Measurements from ENCODE around the gene IPCEF1. TPM values are rescaled to one million over a fixed set of nuclear protein-coding genes. Genes with fewer than 3 reads are reported as not detected.

The IPCEF1 gene
- total RNA-seq, 1 donor = 0.36 TPM

DNA sequence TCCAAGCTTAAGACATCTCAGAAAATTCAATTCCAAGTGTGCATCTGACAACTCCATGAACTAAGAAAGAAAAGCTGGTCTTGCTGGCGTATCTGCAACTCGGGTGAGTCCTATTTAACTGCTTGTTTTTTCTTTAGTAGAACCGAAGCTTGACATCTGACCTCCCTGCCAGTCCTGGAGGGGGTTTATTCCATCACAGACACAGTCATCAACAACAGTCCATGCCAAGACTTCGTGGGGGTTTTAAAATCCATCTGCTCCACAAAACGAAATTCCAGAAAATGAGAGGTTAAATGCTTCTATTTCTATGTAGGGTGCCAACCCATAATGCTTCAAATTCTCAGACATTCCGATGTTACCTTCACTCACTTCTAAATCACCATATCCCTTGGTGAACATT lies 133.9 kb downstream of the IPCEF1 start:
- Histone ChIP-seq H3K27ac (ENCODE audit: low read depth, low read length) (no peak overlapping the region), H3K4me1 (ENCODE audit: insufficient read depth, low read length) (no peaks in the 10 kb centered on the region), H3K27me3 (ENCODE audit: insufficient read depth, low read length) (no peaks in the 10 kb centered on the region), H3K36me3 (ENCODE audit: insufficient read depth, low read length) (no peaks in the 10 kb centered on the region), H3K9me3 (ENCODE audit: low read depth, low read length) (no peaks in the 10 kb centered on the region), H4K20me1 (ENCODE audit: insufficient read depth, low read length) (no peaks in the 10 kb centered on the region), H2AFZ (ENCODE audit: low read length) (no peak overlapping the region), H3K79me2 (ENCODE audit: insufficient read depth, low read length) (no peaks in the 10 kb centered on the region), H3K4me3 (ENCODE audit: insufficient read depth, low read length) (no peak overlapping the region), H3K4me2 (ENCODE audit: insufficient read depth, low read length) (no peak overlapping the region)
- TF ChIP-seq CTCF (IDR thresholded peaks at IDR 0.05; ENCODE audit: extremely low read depth, low read depth, low read length) = no peak
- DNase-seq (ENCODE audit: insufficient read length, low spot score, missing footprints) = no peak

GRCh38 chr6:154219250-154219649 lies 137.4 kb downstream of the IPCEF1 start:
- no peak for DNase-seq (ENCODE audit: insufficient read length, low spot score, missing footprints)
- H3K27ac ChIP-seq (ENCODE audit: low read depth, low read length) = no peak overlapping the region
- H2AFZ ChIP-seq (ENCODE audit: low read length) = no peak overlapping the region
- H3K4me2 ChIP-seq (ENCODE audit: insufficient read depth, low read length) = no peak overlapping the region
- H3K9me3 ChIP-seq (ENCODE audit: low read depth, low read length) = no peaks in the 10 kb centered on the region
- H3K79me2 ChIP-seq (ENCODE audit: insufficient read depth, low read length) = no peaks in the 10 kb centered on the region
- TF ChIP-seq CTCF (IDR thresholded peaks at IDR 0.05; ENCODE audit: extremely low read depth, low read depth, low read length) = no peak
- no peaks in the 10 kb centered on the region for H3K4me1 ChIP-seq (ENCODE audit: insufficient read depth, low read length)
- no peaks in the 10 kb centered on the region for H4K20me1 ChIP-seq (ENCODE audit: insufficient read depth, low read length)
- H3K36me3 ChIP-seq (ENCODE audit: insufficient read depth, low read length) = no peaks in the 10 kb centered on the region
- no peaks in the 10 kb centered on the region for H3K27me3 ChIP-seq (ENCODE audit: insufficient read depth, low read length)
- no peak overlapping the region for H3K4me3 ChIP-seq (ENCODE audit: insufficient read depth, low read length)

DNA sequence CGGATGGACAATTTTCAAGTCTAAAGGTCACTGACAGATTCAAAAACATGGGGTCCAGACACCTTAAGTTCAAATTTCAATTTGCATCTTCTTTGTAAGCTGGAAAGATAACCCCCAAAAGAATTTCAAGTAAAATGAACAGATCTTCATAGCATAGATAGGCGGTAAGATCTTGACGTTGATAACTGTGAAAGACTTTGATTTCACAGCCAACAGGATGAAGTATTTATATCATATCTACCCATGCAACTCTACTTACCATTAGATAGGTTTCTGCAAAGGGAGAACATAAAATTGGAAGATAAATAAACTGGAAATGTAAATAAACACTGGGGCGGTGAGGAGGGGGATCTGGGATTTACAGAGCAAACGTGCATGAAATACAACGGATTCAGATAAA lies 137.8 kb downstream of the IPCEF1 start:
- no peak overlapping the region for H3K4me2 ChIP-seq (ENCODE audit: insufficient read depth, low read length)
- H3K27me3 ChIP-seq (ENCODE audit: insufficient read depth, low read length) = no peaks in the 10 kb centered on the region
- H3K79me2 ChIP-seq (ENCODE audit: insufficient read depth, low read length) = no peaks in the 10 kb centered on the region
- H3K36me3 ChIP-seq (ENCODE audit: insufficient read depth, low read length) = no peaks in the 10 kb centered on the region
- no peak overlapping the region for H3K27ac ChIP-seq (ENCODE audit: low read depth, low read length)
- no peak overlapping the region for H2AFZ ChIP-seq (ENCODE audit: low read length)
- no peaks in the 10 kb centered on the region for H3K4me1 ChIP-seq (ENCODE audit: insufficient read depth, low read length)
- H3K9me3 ChIP-seq (ENCODE audit: low read depth, low read length) = no peaks in the 10 kb centered on the region
- no peaks in the 10 kb centered on the region for H4K20me1 ChIP-seq (ENCODE audit: insufficient read depth, low read length)
- no peak overlapping the region for H3K4me3 ChIP-seq (ENCODE audit: insufficient read depth, low read length)
- DNase-seq (ENCODE audit: insufficient read length, low spot score, missing footprints) = no peak
- TF ChIP-seq CTCF (IDR thresholded peaks at IDR 0.05; ENCODE audit: extremely low read depth, low read depth, low read length) = no peak

GRCh38 chr6:154218301-154218700 lies 138.3 kb downstream of the IPCEF1 start:
- no peak for DNase-seq (ENCODE audit: insufficient read length, low spot score, missing footprints)
- Histone ChIP-seq H4K20me1 (ENCODE audit: insufficient read depth, low read length) (no peaks in the 10 kb centered on the region), H3K79me2 (ENCODE audit: insufficient read depth, low read length) (no peaks in the 10 kb centered on the region), H3K4me3 (ENCODE audit: insufficient read depth, low read length) (no peak overlapping the region), H3K4me2 (ENCODE audit: insufficient read depth, low read length) (no peak overlapping the region), H3K9me3 (ENCODE audit: low read depth, low read length) (no peaks in the 10 kb centered on the region), H2AFZ (ENCODE audit: low read length) (no peak overlapping the region), H3K27me3 (ENCODE audit: insufficient read depth, low read length) (no peaks in the 10 kb centered on the region), H3K4me1 (ENCODE audit: insufficient read depth, low read length) (no peaks in the 10 kb centered on the region), H3K36me3 (ENCODE audit: insufficient read depth, low read length) (no peaks in the 10 kb centered on the region), H3K27ac (ENCODE audit: low read depth, low read length) (no peak overlapping the region)
- no peak for TF ChIP-seq CTCF (IDR thresholded peaks at IDR 0.05; ENCODE audit: extremely low read depth, low read depth, low read length)

Measured in osteoblast (primary cell).